DOHH2 (cell line): ENCODE measurements around the gene SEC23IP.

Source experiments
- EZH2phosphoT487 ChIP-seq: fragments of 200-600 bp; sonication (generic); IDR thresholded peaks from 2 replicates; pipeline ENCODE4 v1.6.1; 2017; ENCODE audit warnings: borderline replicate concordance, mild to moderate bottlenecking, antibody characterized with exemption, low read length, moderate library complexity, mixed read lengths
- TF ChIP-seq, protein P1 (sequence below): fragments of 200-600 bp; sonication (generic); IDR thresholded peaks from one replicate; pipeline ENCODE4 v1.5.1; 2014; ENCODE audit warnings: antibody characterized with exemption, mild to moderate bottlenecking, low read depth, low read length; ENCODE audit not compliant: poor library complexity, severe bottlenecking

DNA sequence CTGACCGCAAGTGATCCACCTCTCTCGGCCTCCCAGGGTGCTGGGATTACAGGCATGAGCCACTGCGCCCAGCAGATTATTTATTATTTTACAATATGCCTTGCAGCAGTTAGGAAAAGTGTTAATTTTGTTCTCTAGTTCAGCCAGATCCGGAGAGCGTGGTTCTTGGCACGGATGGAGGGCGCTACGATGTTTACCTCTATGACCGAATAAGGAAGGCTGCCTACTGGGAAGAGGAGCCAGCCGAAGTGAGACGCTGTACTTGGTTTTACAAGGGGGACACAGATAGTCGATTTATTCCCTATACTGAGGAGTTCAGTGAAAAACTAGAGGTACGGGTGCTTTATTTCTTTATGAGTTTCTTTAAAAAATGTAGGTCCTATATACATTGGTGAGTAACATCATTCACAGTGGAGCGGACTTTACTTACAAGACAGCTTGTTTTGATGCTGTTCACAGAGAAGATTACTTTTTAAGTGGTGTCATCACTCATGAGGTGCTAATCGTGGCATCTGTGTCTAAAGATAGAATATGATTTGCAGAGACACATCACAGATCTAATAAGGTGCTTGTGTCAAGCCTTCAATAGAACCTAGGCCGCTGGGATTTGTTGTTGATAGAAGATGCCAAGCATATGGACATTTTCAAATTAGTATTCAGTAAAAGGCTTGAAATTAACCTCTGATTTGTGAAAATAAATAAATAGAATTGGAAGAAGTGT lies 11.6 kb downstream of the SEC23IP start:
- TF ChIP-seq, protein P1, sequence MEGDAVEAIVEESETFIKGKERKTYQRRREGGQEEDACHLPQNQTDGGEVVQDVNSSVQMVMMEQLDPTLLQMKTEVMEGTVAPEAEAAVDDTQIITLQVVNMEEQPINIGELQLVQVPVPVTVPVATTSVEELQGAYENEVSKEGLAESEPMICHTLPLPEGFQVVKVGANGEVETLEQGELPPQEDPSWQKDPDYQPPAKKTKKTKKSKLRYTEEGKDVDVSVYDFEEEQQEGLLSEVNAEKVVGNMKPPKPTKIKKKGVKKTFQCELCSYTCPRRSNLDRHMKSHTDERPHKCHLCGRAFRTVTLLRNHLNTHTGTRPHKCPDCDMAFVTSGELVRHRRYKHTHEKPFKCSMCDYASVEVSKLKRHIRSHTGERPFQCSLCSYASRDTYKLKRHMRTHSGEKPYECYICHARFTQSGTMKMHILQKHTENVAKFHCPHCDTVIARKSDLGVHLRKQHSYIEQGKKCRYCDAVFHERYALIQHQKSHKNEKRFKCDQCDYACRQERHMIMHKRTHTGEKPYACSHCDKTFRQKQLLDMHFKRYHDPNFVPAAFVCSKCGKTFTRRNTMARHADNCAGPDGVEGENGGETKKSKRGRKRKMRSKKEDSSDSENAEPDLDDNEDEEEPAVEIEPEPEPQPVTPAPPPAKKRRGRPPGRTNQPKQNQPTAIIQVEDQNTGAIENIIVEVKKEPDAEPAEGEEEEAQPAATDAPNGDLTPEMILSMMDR, result no peak
- no peak for TF ChIP-seq EZH2phosphoT487
